Measurements from ENCODE around the gene FAM162A. TPM values are rescaled to one million over a fixed set of nuclear protein-coding genes. Genes with fewer than 3 reads are reported as not detected.

FAM162A gene
- total and polyA plus RNA-seq, 2 experiments from 2014 or later: 209 to 642 TPM

- Histone ChIP-seq H3K4me3 (no peak overlapping the region), H3K9me3 (ENCODE audit: low read depth) (no peaks in the 10 kb centered on the region), H3K36me3 (peaks cover 29% of the 10 kb centered on the region), H3K4me1 (ENCODE audit: low read depth) (peaks cover 15% of the 10 kb centered on the region), H3K27ac (no peak overlapping the region), H3K27me3 (no peaks in the 10 kb centered on the region)
- TF ChIP-seq, protein P1, sequence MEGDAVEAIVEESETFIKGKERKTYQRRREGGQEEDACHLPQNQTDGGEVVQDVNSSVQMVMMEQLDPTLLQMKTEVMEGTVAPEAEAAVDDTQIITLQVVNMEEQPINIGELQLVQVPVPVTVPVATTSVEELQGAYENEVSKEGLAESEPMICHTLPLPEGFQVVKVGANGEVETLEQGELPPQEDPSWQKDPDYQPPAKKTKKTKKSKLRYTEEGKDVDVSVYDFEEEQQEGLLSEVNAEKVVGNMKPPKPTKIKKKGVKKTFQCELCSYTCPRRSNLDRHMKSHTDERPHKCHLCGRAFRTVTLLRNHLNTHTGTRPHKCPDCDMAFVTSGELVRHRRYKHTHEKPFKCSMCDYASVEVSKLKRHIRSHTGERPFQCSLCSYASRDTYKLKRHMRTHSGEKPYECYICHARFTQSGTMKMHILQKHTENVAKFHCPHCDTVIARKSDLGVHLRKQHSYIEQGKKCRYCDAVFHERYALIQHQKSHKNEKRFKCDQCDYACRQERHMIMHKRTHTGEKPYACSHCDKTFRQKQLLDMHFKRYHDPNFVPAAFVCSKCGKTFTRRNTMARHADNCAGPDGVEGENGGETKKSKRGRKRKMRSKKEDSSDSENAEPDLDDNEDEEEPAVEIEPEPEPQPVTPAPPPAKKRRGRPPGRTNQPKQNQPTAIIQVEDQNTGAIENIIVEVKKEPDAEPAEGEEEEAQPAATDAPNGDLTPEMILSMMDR (IDR thresholded peaks at IDR 0.05; ENCODE audit: low read depth, low read length): no peak
- no peak for DNase-seq (ENCODE audit: low read depth in 1 of 2, low spot score in 1 of 2)
Observed at GRCh38 chr3:122414391-122414790, 30.4 kb downstream of the FAM162A start.

DNA sequence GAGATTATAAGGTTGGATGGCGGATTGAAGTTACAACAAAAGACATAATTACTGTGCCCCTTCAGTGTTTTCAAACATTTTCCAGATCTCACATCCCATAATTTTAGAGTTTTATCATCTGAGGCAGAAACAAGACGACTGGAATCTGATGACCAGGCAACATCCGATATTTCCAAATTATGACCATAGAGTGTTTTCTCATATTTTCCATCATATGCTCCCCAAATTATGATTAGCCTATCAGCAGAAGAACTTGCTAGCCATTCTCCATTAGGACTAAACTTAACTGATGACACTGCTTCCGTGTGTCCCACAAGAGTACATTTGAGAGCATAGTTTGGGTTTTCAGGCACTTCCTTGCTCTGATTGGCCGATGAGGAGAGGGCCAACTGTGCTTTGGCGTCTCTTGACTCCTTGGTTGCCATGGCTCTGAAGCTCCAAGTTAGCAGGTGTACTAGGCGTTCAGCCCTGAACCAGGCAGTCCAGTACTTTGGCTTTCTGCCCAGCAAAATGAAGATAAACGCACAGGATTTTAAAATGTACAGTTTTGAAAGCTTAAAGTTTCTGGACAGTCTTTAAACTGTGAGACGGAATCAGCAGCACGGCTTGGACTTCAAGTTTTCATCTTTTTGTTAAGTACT is 31.2 kb downstream of the FAM162A start:
- H3K36me3 ChIP-seq: peaks cover 20% of the 10 kb centered on the region
- H3K27me3 ChIP-seq: no peaks in the 10 kb centered on the region
- peak overlapping the region; percentile 93 for H3K27ac ChIP-seq
- TF ChIP-seq, protein P1 (IDR thresholded peaks at IDR 0.05; ENCODE audit: low read depth, low read length): no peak
- H3K4me1 ChIP-seq (ENCODE audit: low read depth): peaks cover 15% of the 10 kb centered on the region
- peak; percentile 41 to 57 for DNase-seq (ENCODE audit: low read depth in 1 of 2, low spot score in 1 of 2)
- H3K9me3 ChIP-seq (ENCODE audit: low read depth): no peaks in the 10 kb centered on the region
- H3K4me3 ChIP-seq: peak overlapping the region; percentile 92

DNA sequence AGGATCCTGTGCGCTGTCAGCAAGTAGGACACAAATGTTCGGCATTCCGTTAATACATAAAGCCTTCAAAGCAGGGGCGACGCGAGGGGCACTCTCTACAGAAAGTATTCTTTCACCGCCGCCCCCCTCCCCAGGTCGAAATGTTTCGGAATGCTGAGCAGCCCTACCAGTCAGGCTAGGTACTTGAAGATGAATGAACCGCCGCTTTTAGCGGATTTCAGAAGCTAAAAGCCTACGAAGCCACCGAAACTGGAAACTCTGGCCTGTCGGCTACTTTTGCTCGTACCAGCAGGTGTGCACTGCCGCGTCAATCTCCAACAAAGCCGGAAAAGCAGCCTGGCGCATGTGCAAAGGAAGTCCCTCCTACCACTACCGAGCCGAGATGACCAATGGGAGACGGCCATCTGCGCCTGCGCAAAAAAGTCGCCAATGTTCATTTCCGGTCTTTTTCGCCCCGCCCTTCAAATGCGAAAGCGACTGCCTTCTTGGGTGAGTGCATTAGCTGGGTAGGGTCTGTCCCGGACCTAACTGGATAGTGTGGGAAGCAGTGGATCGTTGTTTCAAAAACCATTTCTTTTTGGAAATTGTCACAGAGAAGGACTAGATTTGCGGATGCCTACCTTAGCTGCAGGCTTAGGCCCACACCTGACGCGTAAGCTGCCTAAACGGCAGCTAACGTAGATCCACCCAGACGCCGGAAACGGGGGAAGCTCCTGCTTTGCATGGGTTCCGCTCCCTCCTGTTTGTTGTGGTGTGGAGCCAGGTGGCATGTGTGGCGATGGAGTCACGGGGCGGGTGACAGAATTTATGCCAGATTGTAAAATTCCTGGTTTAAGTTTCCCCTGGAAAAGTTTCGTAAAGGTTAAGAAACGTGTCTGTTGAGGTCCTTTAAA is 32.0 kb downstream of the FAM162A start, which contains the start of gene WDR5B:
Gene WDR5B, minus strand, starts transcription at position 301 of the 893 bp plus-strand sequence. CDS start 534 bp downstream, outside the sequence.
- Histone ChIP-seq H3K27me3 (no peaks in the 10 kb centered on the region), H3K36me3 (peaks cover 13% of the 10 kb centered on the region), H3K27ac (peak within 1 kb of the TSS; percentile 93), H3K4me1 (ENCODE audit: low read depth) (peaks cover 15% of the 10 kb centered on the region), H3K4me3 (peak within 1 kb of the TSS; percentile 92), H3K9me3 (ENCODE audit: low read depth) (no peaks in the 10 kb centered on the region)
- TF ChIP-seq, protein P1 (IDR thresholded peaks at IDR 0.05; ENCODE audit: low read depth, low read length): peak; percentile 3
- DNase-seq (ENCODE audit: low read depth in 1 of 2, low spot score in 1 of 2): peak; percentile 97 to 98

DNA sequence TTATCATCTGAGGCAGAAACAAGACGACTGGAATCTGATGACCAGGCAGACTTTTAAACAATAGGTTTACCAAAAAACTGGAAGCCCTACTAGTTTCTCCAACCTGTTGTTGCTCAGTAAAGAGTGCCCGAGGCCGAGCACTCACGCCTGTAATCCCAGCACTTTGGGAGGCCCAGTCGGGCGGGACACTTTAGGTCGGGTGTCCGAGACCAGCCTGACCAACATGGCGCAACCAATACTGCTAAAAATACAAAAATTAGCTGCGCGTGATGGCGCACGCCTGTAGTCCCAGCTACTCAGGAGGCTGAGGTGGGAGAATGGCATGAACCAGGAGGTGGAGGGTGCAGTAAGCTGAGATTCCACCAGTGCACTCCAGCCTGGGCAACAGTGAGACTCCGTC is 33.0 kb downstream of the FAM162A start:
- peak overlapping the region; percentile 92 for H3K4me3 ChIP-seq
- peaks cover 15% of the 10 kb centered on the region for H3K4me1 ChIP-seq (ENCODE audit: low read depth)
- no peaks in the 10 kb centered on the region for H3K27me3 ChIP-seq
- H3K9me3 ChIP-seq (ENCODE audit: low read depth): no peaks in the 10 kb centered on the region
- TF ChIP-seq, protein P1 (IDR thresholded peaks at IDR 0.05; ENCODE audit: low read depth, low read length): no peak
- H3K27ac ChIP-seq: peak overlapping the region; percentile 93
- H3K36me3 ChIP-seq: peaks cover 11% of the 10 kb centered on the region
- DNase-seq (ENCODE audit: low read depth in 1 of 2, low spot score in 1 of 2): no peak

- H3K9me3 ChIP-seq (ENCODE audit: low read depth): no peaks in the 10 kb centered on the region
Observed at GRCh38 chr3:122421101-122421500, 37.1 kb downstream of the FAM162A start.

More at GRCh38 chr3:122421101-122421500, 37.1 kb downstream of the FAM162A start:
- H3K27me3 ChIP-seq: no peaks in the 10 kb centered on the region
- no peak for DNase-seq (ENCODE audit: low read depth in 1 of 2, low spot score in 1 of 2)
- H3K4me1 ChIP-seq (ENCODE audit: low read depth): peaks cover 5% of the 10 kb centered on the region
- TF ChIP-seq, protein P1 (IDR thresholded peaks at IDR 0.05; ENCODE audit: low read depth, low read length): no peak
- no peak overlapping the region for H3K27ac ChIP-seq
- H3K36me3 ChIP-seq: peaks cover 21% of the 10 kb centered on the region
- H3K4me3 ChIP-seq: no peak overlapping the region

Measured in cardiac muscle cell (in vitro differentiated cells and primary cell).